NK-92 treated with Interleukin-12 subunit alpha and Interleukin-12 subunit beta, amount 100 ng/mL, for 24 hours (cell line): ENCODE results near the gene LGR6.

ENCODE experiments used
- DNase-seq: peaks from one replicate; lab custom pipeline; 2025; lab: John Stamatoyannopoulos, UW

The LGR6 gene

GRCh38 chr1:202200669-202201068 lies 7.1 kb downstream of the LGR6 start:
- no peak for DNase-seq

- DNase-seq, result no peak
These were observed 7.7 kb downstream of the LGR6 start for GRCh38 chr1:202201266-202201665.

GRCh38 chr1:202201971-202202370 lies 8.4 kb downstream of the LGR6 start:
- DNase-seq, result no peak

GRCh38 chr1:202202500-202203168 lies 9.0 kb downstream of the LGR6 start:
- DNase-seq, result no peak

GRCh38 chr1:202203238-202204039 lies 9.8 kb downstream of the LGR6 start:
- no peak for DNase-seq

GRCh38 chr1:202204065-202204464 lies 10.5 kb downstream of the LGR6 start:
- DNase-seq, result no peak

GRCh38 chr1:202205523-202206190 lies 12.1 kb downstream of the LGR6 start:
- no peak for DNase-seq

GRCh38 chr1:202207292-202207691 lies 13.7 kb downstream of the LGR6 start:
- no peak for DNase-seq

GRCh38 chr1:202208351-202208857 lies 14.8 kb downstream of the LGR6 start:
- no peak for DNase-seq

GRCh38 chr1:202210385-202210784 lies 16.8 kb downstream of the LGR6 start:
- DNase-seq, result no peak

GRCh38 chr1:202210969-202211368 lies 17.4 kb downstream of the LGR6 start:
- DNase-seq, result no peak

GRCh38 chr1:202212787-202213186 lies 19.2 kb downstream of the LGR6 start:
- DNase-seq, result no peak

- DNase-seq, result no peak
These were observed 19.9 kb downstream of the LGR6 start for GRCh38 chr1:202213361-202214088.

- DNase-seq, result no peak
These were observed 20.7 kb downstream of the LGR6 start for GRCh38 chr1:202214089-202214843.

GRCh38 chr1:202215472-202216130 lies 22.0 kb downstream of the LGR6 start:
- no peak for DNase-seq

- DNase-seq, result no peak
These were observed 23.1 kb downstream of the LGR6 start for GRCh38 chr1:202216691-202217090.

- DNase-seq, result no peak
These were observed 23.9 kb downstream of the LGR6 start for GRCh38 chr1:202217516-202217915.

- no peak for DNase-seq
These were observed 24.4 kb downstream of the LGR6 start for GRCh38 chr1:202217951-202218350.

- DNase-seq, result no peak
These were observed 27.1 kb downstream of the LGR6 start for GRCh38 chr1:202220733-202221132.
